SH-SY5Y (cell line): ENCODE measurements around the gene ZBTB38.

Experiments
- GATA2 ChIP-seq: IDR thresholded peaks from 2 replicates; pipeline ENCODE4 v1.6.1; 2011; ENCODE audit warnings: mild to moderate bottlenecking, low read depth, low read length
- GATA3 ChIP-seq: IDR thresholded peaks from 2 replicates; pipeline ENCODE4 v1.6.1; 2011; ENCODE audit warnings: low read depth, mild to moderate bottlenecking, low read length, moderate library complexity

DNA sequence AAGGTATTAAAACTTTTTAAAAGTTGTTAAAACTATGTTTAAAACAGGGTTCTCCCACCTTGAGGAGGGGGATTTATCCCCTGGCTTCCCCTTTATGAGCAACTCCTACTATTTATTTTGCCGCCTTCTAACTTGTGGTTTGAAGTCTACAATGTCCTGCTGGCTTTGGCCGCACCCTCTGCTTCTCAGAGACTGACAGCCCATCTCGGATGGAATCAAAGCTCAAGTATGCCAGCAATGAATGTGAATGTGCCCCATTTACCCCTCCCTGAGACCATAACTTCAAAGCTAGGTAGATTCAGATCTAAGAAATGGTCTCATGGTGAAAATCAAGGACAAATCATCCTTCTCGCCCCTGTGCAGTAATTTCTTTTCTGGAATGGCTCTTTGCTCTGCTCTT lies 10.3 kb downstream of the ZBTB38 start:
- TF ChIP-seq GATA2, result no peak
- no peak for TF ChIP-seq GATA3
